HepG2 (cell line): ENCODE results near the gene HS6ST1. TPM values are rescaled to one million over a fixed set of nuclear protein-coding genes. Genes with fewer than 3 reads are reported as not detected.

Experiments used
- BCL6 ChIP-seq: IDR thresholded peaks from 2 replicates; pipeline ENCODE4 v1.6.1; 2016; ENCODE audit warnings: missing genetic modification reagents, missing compliant biosample characterization
- CREM ChIP-seq, 2 experiments: sonication (generic) in 1 of 2; formaldehyde crosslinking in 1 of 2; IDR thresholded peaks; 2 replicates each; pipeline versions ENCODE4 v1.4.0 to v1.6.1; 2016 to 2020; ENCODE audit warnings: antibody characterized with exemption in 1 of 2, mild to moderate bottlenecking in 1 of 2, missing genetic modification reagents in 1 of 2
- FOXJ3 ChIP-seq: sonication (generic); formaldehyde crosslinking; IDR thresholded peaks from 2 replicates; pipeline ENCODE4 v1.4.0; 2020; ENCODE audit warnings: missing genetic modification reagents, mild to moderate bottlenecking, borderline replicate concordance
- GFI1 ChIP-seq: sonication (generic); formaldehyde crosslinking; IDR thresholded peaks from 2 replicates; pipeline ENCODE4 v1.5.0; 2020; ENCODE audit warnings: missing genetic modification reagents, mild to moderate bottlenecking, borderline replicate concordance
- GRHL1 ChIP-seq: sonication (generic); formaldehyde crosslinking; conservative IDR thresholded peaks from 2 replicates; pipeline ENCODE4 v1.8.0; 2022; ENCODE audit warnings: missing genetic modification reagents
- ISL2 ChIP-seq: sonication (generic); formaldehyde crosslinking; IDR thresholded peaks from 2 replicates; pipeline ENCODE4 v1.5.0; 2020; ENCODE audit warnings: missing genetic modification reagents
- MBNL3 ChIP-seq: fragments of 250-450 bp; sonication (Bioruptor Pico); conservative IDR thresholded peaks from 2 replicates; pipeline ENCODE4 v1.8.0; 2022; ENCODE audit warnings: mild to moderate bottlenecking, inconsistent platforms
- MXD4 ChIP-seq: IDR thresholded peaks from 2 replicates; pipeline ENCODE4 v1.6.1; 2016; ENCODE audit warnings: mild to moderate bottlenecking, missing biosample characterization, missing genetic modification reagents
- MYPOP ChIP-seq: sonication (generic); formaldehyde crosslinking; IDR thresholded peaks from 2 replicates; pipeline ENCODE4 v1.8.1; 2023; ENCODE audit warnings: mild to moderate bottlenecking, moderate library complexity, missing genetic modification reagents
- NKX3-1 ChIP-seq: sonication (generic); formaldehyde crosslinking; IDR thresholded peaks from 2 replicates; pipeline ENCODE4 v1.5.0; 2020; ENCODE audit warnings: missing genetic modification reagents
- PITX1 ChIP-seq: sonication (generic); formaldehyde crosslinking; IDR thresholded peaks from 2 replicates; pipeline ENCODE4 v1.5.1; 2020; ENCODE audit warnings: mild to moderate bottlenecking, missing genetic modification reagents
- SRSF1 ChIP-seq: fragments of 200-400 bp; formaldehyde crosslinking; optimal IDR thresholded peaks from 2 replicates; pipeline ENCODE3; 2017; ENCODE audit warnings: mild to moderate bottlenecking, low read depth, low read length, moderate library complexity
- SRSF9 ChIP-seq: fragments of 200-400 bp; formaldehyde crosslinking; IDR thresholded peaks from 2 replicates; pipeline ENCODE4 v1.6.1; 2018; ENCODE audit warnings: borderline replicate concordance, mild to moderate bottlenecking, low read depth, low read length; ENCODE audit not compliant: insufficient read depth, poor library complexity, severe bottlenecking
- TAF1 ChIP-seq: sonication (generic); formaldehyde crosslinking; IDR thresholded peaks from 2 replicates; pipeline ENCODE4 v1.4.0; 2020; ENCODE audit warnings: missing genetic modification reagents
- TBX3 ChIP-seq: fragments of 450-650 bp; IDR thresholded peaks from 2 replicates; pipeline ENCODE4 v1.6.1; 2017; ENCODE audit warnings: antibody characterized with exemption, mild to moderate bottlenecking, inconsistent platforms, borderline replicate concordance
- TFAP4 ChIP-seq: sonication (generic); IDR thresholded peaks from 2 replicates; pipeline ENCODE4 v1.6.1; 2016; ENCODE audit warnings: low read depth, borderline replicate concordance
- ZGPAT ChIP-seq: IDR thresholded peaks from 2 replicates; pipeline ENCODE4 v1.6.1; 2016; ENCODE audit warnings: mild to moderate bottlenecking
- ZMAT3 ChIP-seq: sonication (generic); formaldehyde crosslinking; conservative IDR thresholded peaks from 2 replicates; pipeline ENCODE4 v1.7.0; 2021; ENCODE audit warnings: missing genetic modification reagents
- ZNF10 ChIP-seq: sonication (generic); formaldehyde crosslinking; IDR thresholded peaks from 2 replicates; pipeline ENCODE4 v1.4.0; 2020; ENCODE audit warnings: mild to moderate bottlenecking, low read depth, missing genetic modification reagents, borderline replicate concordance
- ZNF160 ChIP-seq: sonication (generic); formaldehyde crosslinking; IDR thresholded peaks from 2 replicates; pipeline ENCODE4 v1.8.0; 2022; ENCODE audit warnings: mild to moderate bottlenecking, inconsistent platforms, missing genetic modification reagents
- ZNF205 ChIP-seq: IDR thresholded peaks from 2 replicates; pipeline ENCODE4 v1.6.1; 2018; ENCODE audit warnings: missing biosample characterization, missing genetic modification reagents
- ZSCAN9 ChIP-seq: IDR thresholded peaks from 2 replicates; pipeline ENCODE4 v1.6.1; 2016; ENCODE audit warnings: borderline replicate concordance
- polyA plus RNA-seq, 8 experiments: library from polyadenylated mRNA; depleted of rRNA in 3 of 8; stranded (reverse) in 7 of 8; unstranded in 1 of 8; fragments of >200 nt; fragmentation: Illumina TruSeq in 4 of 8; extraction: Trizol in 4 of 8; gene quantifications; 2 replicates each; pipeline versions ENCODE4 v1.2.1 to v1.2.3, GENCODE V29; 2011 to 2016; ENCODE audit warnings: low read depth in 4 of 8, missing spikeins in 1 of 8, mixed read lengths in 1 of 8; ENCODE audit not compliant: insufficient read depth in 1 of 8
- total RNA-seq, 5 experiments: library from RNA; depleted of rRNA; stranded (reverse); fragments of >200 nt; fragmentation: Illumina TruSeq; extraction: Trizol; gene quantifications; 2 replicates each; pipeline ENCODE4 v1.2.3, GENCODE V29; 2016; ENCODE audit warnings: low read depth in 1 of 5
- TF ChIP-seq, protein P1 (sequence below): sonication (generic); formaldehyde crosslinking; IDR thresholded peaks from 2 replicates; pipeline ENCODE4 v1.4.0; 2020; ENCODE audit warnings: missing genetic modification reagents

Gene HS6ST1
- total and polyA plus RNA-seq, 2 of the 13 experiments (the other 11 are each of a cell fraction or from before 2014, with no cell fraction given): 34.5 to 84.6 TPM

DNA sequence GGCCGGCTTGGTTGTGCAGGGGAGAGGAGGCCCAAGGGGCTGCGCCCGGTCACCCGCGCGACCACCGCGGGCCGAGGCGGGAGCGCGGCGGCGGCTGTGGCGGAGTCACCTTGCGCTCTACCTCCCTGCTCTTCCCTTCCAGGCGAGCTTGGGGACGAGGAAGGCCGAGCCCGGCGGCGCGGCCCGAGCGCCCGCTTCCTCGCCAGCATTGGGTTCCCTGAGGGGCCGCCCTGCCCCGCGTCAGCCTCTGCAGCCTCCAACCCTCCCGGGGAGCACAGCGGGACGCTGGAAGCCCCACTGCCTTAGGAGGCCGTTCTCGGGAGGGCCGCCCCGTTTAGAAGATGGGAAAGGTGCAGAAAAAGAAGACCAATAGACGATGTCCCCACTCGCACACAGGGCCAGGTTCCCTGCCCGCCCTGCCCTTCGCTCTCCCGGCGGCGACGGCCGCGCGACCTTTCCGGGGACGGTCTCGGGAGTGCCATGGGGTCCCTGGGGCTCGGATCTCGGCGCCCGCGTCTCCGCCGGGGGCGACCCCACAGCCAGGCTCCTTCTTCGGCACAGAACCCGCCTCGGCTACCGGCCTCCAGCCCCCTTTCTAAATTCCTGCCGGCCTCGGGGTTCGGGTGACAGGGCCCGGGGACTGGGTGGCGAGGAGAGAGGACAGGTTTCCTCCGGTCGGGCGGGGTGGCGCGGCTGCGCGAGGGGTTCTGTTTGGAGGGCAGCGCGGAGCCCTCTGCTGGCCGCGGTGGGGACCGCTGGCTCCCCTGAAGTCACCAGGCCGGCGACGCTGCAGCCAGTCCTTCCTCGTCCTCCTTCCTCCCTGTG, 85.5 kb downstream of the HS6ST1 start (continued):
- TF ChIP-seq ZNF10 (CRISPR knock-in tag) (no peak), GFI1 (CRISPR knock-in tag) (peak; percentile 62; the same call in 1 of the 2 replicates), ISL2 (CRISPR knock-in tag) (peak; percentile 30), TAF1 (CRISPR knock-in tag) (peak; percentile 73), PITX1 (CRISPR knock-in tag) (peak; percentile 75; the same call in 1 of the 2 replicates), ZNF160 (CRISPR knock-in tag) (0 out of 2 replicates have a peak, but pooled peaks have one; percentile 68), BCL6 (CRISPR knock-in tag) (peak; percentile 74), CREM (IDR thresholded peaks at IDR 0.05) (no peak), CREM (CRISPR knock-in tag; IDR thresholded peaks at IDR 0.05) (no peak), TBX3 (no peak), FOXJ3 (CRISPR knock-in tag) (peak; percentile 62; the same call in 1 of the 2 replicates), MXD4 (CRISPR knock-in tag) (peak; percentile 38; the same call in 1 of the 2 replicates), ZMAT3 (peak; percentile 80), MBNL3 (CRISPR knock-in tag) (no peak), GRHL1 (CRISPR knock-in tag) (no peak), ZNF205 (CRISPR knock-in tag) (peak; percentile 19; the same call in 1 of the 2 replicates), SRSF1 (no peak), ZSCAN9 (peak; percentile 45; the same call in 1 of the 2 replicates), ZGPAT (CRISPR knock-in tag) (peak; percentile 81; the same call in 1 of the 2 replicates), SRSF9 (no peak), TFAP4 (0 out of 2 replicates have a peak, but pooled peaks have one; percentile 65), MYPOP (CRISPR knock-in tag) (peak; percentile 82), NKX3-1 (CRISPR knock-in tag) (no peak)
- TF ChIP-seq, protein P1, sequence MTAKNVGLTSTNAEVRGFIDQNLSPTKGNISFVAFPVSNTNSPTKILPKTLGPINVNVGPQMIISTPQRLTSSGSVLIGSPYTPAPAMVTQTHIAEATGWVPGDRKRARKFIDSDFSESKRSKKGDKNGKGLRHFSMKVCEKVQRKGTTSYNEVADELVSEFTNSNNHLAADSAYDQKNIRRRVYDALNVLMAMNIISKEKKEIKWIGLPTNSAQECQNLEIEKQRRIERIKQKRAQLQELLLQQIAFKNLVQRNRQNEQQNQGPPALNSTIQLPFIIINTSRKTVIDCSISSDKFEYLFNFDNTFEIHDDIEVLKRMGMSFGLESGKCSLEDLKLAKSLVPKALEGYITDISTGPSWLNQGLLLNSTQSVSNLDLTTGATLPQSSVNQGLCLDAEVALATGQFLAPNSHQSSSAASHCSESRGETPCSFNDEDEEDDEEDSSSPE (CRISPR knock-in tag): peak; percentile 77; the same call in 1 of the 2 replicates
